HG02943 (cell line): ENCODE results near the gene SPINT2.
"Not testable (repeated sequence)": the region's sequence is repeated elsewhere in the genome, so short reads cannot be mapped to it uniquely, and the experiment has no call there.

Source experiments
- ATAC-seq: cut with Tn5 transposase; IDR thresholded peaks from one replicate; pipeline ENCODE4 v1.9.1; 2021; ENCODE audit warnings: mild to moderate bottlenecking, low read depth, moderate library complexity; ENCODE audit not compliant: unreplicated experiment

Gene SPINT2, protein sequence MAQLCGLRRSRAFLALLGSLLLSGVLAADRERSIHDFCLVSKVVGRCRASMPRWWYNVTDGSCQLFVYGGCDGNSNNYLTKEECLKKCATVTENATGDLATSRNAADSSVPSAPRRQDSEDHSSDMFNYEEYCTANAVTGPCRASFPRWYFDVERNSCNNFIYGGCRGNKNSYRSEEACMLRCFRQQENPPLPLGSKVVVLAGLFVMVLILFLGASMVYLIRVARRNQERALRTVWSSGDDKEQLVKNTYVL

DNA sequence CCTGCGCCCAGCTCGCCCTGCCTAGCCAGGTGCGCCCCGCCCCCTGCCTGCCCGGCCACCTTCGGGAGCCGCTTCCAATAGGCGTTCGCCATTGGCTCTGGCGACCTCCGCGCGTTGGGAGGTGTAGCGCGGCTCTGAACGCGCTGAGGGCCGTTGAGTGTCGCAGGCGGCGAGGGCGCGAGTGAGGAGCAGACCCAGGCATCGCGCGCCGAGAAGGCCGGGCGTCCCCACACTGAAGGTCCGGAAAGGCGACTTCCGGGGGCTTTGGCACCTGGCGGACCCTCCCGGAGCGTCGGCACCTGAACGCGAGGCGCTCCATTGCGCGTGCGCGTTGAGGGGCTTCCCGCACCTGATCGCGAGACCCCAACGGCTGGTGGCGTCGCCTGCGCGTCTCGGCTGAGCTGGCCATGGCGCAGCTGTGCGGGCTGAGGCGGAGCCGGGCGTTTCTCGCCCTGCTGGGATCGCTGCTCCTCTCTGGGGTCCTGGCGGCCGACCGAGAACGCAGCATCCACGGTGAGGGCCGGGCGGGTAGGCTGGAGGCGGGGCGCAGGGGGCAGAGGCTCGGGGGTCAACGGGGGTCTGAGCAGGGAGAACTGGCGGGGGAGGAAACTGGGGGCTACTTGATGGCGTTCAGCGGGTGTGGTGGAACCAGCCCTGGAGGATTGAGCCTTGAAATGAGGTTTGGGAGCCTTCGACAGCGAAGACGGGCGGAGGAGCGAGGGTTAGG is at the start of gene SPINT2:
Gene SPINT2 (plus strand): TSS at position 88 of the 727 bp plus-strand sequence. CDS start 320 bp downstream, at position 408.
- ATAC-seq: no peak

DNA sequence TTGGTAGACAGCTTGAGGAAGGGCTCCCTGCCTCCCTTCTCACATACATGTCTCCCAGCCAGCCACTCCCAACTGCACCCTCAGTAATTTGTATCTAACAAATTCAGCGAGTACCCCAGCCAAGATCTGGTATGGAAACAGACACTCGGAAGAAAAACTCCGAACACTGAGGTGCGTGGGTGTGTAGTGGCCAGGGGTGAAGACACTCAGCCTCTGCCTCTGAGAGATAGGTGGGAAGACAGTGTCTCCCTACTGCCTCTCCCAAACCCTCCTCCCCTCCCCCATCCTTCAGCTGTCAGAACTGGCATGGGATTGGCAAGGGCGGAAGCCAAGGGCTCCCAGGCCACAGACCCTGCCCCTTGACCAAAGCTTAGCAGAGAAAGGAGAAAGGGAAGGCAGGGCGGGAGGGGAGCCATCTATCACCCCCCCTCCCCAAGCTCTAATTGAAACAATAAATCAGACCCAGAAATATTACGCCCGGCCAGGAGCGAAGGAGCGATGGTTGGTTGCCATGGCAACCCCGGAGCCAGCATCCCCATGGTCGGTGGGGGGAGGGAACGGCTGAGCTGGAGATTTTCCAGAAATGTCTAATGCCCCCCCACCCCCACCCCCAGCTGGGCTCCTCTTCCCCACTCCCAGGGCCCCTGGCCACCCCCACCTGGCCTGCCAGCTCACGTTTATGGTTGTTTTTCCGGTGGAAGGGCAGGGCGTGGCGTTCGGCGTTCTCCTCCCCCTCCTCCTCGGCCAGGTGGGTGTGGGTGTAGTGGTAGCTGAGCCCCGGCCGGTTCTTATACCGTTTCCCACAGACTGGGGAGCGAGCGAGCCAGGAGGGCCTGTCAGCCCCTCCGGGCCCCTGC is 47.4 kb upstream of the SPINT2 start:
- no peak for ATAC-seq

DNA sequence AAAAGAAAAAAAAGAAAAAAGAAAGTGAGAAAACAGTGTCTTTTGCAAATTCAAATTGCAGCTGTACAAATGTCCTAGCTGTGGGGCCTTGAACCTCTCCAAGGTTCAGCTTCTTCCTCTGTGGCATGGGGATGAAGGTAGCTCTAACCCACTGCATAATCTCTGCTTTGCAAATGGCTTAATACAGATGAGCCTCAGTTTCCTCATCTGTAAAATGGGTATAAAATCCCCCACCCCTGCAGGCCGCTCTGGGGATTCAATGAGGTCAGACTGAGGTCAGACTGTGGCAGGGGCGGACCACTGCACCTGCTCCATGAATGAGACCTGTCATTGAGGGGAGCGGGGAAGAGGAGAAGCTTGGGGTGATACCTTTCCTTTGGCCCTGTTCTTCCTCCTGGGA is 46.2 kb upstream of the SPINT2 start:
- ATAC-seq: no peak

DNA sequence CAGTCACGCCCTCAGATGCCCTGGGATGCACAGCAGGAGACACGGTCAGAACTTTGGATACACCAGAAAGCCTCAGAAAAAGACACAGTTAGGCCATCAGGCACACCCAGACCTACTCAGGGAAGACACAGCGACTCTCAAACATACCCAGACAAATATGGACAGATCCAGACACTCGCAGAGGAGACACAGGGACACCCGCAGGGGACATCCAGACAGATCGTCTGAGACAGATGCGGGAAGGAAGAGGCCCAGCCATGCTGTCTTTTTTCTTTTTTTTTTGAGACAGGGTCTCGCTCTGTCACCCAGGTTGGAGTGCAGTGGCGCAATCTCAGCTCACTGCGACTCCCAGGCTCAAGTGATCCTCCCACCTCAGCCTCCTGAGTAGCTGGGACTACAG is 45.2 kb upstream of the SPINT2 start:
- no peak for ATAC-seq

DNA sequence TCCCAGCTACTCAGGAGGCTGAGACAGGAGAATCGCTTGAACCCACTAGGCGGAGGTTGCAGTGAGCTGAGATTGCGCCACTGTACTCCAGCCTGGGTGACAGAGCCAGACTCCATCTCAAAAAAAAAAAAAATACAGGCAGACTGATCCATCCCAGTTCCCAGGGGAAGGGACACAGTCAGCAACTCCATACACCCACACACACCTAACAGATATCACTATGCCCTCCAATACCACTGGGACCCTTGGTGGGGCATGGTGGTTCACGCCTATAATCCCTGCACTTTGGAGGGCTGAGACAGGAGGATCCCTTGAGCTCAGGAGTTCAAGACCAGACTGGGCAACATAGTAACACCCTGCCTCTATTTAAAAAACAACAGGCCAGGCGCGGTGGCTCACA is 43.0 kb upstream of the SPINT2 start:
- no peak for ATAC-seq

DNA sequence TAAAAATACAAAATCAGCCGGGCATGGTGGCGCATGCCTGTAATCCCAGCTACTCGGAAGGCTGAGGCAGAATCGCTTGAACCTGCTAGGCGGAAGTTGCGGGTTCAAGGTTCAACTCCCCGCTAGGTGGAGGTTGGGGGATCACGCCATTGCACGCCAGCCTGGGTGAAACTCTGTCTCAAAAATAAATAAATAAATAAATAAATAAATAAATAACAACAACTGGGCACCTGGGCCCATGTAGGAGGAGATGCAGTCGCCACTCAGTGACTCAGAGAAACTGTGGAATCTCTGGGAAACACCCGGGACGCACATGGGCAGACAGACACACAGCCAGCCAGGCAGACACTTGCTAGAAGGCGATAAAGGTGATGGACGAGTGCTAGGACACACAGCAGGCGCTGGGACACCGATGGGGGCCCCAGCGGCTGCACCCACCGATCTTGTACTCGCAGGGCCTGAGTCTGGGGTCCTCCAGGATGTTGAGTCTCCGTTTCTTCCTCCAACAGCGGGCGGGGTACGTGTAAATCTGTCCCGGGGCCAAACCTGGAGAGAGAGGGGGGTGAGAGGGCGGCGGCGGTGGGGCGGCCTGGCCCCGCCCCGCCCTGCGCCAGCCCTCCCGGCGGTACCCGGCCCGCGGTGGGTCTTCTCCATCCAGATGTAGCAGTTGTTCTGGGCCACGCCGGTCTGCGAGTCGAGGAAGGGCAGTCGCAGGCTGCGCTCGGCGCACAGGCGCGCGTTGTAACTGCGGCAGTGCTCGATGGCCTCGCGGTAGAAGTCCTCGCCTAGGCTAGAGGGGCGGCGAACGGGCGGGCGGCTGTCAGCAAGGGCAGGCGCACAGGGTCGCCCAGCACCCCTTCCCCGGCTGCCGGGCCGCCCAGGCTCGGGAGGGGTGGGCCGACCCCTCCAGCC is 42.2 kb upstream of the SPINT2 start:
- no peak for ATAC-seq

DNA sequence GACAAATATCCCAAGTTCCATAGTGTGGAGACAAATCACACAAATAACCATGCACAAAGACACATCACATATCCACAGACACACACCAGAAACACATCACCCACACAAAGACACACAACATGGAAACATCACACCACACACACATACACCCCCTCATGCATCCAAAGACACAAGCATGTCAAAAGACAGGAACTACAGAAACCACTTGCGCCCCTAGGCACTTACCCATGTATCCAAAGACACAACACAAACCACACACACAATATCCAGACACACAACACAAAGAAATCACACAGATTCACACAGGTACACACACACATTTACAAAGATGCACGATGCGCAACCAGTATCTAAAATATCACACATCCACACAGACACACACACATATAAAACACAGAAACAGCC is 41.3 kb upstream of the SPINT2 start:
- ATAC-seq: no peak

DNA sequence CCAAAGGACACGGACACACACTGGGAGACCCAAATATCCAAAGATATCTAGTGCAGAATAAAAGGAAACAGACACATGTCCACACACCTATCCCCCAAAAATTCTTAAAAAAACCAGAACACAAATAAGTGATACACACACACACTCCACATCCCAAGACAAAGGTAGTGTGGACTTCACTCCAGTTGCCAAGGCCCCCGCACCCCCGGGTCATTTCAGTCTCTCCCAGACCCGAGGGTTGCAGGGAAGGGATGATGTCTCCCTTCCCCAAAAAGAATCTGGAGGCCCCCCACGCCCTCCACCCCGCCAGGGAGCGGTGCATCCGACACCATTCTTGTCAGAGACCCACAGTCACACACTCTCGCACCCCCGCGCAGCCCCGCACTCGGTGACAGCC is 40.8 kb upstream of the SPINT2 start:
- no peak for ATAC-seq

DNA sequence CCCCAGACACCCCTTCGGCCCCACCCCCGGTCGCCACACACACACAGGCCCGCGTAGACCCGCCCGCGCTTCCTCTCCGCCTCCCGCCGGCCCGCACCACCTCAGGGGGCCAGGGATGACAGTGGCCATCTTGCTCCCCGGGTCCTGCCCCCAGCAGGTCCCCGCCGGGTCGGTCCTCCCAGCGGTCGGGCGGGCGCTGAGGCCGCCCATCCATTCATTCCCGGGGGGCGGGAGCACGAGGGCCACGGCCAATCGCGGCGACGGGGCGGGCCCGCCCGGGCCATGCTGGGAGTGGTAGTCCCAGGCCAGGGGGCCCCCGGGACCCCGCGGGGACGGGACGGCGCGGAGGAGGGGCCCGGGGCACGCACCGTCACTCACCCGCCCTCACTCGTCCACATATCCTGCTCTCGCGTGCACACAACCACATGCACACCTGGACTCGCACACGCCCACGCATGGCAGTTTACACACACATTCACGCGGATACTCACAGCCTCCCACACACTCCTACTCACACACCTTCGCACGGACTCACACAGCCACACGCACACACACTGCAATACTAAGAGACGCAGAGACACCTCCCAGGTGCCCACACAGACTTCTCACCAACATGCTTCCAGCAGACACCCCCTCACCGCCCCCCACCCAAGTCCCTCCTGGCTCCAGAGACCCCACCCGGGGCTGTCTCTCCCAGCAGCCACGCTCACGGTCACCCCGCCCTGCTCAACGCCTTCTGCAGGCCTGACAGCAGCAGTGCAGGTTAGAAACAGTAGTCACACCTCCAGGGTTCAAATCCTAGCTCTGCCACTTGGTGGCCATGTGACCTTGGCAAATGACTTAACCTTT is 40.1 kb upstream of the SPINT2 start, which contains the start of gene DPF1:
Gene DPF1 (minus strand): TSS at position 209 of the 849 bp plus-strand sequence. CDS start 80 bp downstream, at position 129.
- ATAC-seq: no peak

DNA sequence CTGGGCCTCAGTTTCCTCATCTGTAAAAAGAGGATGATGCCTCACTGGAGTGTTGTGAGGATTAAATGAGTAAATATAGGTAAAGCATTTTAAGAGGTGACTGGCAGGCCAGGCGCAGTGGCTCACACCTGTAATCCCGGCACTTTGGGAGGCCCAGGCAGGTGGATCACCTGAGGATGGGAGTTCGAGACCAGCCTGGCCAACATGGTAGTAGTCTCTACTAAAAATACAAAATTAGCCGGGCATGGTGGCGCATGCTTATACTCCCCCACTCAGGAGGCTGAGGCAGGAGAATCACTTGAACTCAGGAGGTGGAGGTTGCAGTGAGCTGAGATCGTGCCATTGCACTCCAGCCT is 39.5 kb upstream of the SPINT2 start:
- ATAC-seq: not testable (repeated sequence)

DNA sequence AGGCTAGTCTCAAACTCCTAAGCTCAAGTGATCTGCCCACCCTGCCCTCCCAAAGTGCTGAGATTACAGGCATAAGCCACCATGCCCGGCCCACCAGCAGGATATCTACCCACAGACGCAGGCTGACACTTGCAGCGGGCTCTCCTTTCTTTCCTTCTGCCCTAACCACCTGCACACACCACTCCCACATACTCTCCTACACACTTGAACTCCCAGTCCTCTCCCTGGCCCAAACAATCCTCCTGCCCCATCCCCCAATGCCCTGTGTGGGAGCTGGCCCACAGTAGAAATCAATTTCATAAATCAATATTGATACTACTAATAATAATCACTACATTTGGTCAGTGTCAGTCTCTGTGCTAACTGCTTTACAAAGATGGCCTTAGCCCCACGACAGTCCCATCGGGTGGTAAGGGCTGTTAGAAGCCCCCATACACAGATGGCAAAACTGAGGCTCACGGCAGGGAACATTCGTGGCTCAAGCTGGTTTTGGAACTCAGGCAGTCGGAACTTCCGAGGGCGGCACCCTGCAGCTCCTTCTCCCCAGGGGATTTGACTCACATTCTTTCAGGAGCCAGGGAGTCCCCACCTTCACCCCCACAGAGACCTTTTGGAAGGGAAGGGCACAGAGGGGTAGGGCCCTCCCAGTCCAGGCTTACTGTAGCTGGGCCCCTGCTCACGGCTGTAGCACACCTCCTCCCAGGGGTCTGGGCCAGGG is 36.9 kb upstream of the SPINT2 start:
- ATAC-seq: no peak

DNA sequence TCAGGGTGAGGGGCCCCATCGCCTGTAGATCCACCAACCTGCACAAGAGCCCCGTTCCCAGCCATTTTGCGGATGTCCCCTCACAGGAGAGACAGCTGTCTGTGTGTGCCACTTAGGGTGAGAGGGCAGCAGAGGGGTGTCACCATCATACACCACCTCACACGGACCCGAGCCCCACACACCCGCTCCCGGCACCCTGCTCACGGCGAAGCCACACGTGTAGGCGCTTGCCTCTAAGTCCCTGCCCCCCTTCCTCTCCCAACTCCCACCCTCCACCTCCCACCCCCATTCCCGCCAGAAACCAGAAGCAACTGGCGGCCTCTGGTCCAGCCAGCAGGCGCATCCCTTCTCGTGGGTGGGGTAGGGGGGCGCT is 36.4 kb upstream of the SPINT2 start:
- ATAC-seq: no peak

DNA sequence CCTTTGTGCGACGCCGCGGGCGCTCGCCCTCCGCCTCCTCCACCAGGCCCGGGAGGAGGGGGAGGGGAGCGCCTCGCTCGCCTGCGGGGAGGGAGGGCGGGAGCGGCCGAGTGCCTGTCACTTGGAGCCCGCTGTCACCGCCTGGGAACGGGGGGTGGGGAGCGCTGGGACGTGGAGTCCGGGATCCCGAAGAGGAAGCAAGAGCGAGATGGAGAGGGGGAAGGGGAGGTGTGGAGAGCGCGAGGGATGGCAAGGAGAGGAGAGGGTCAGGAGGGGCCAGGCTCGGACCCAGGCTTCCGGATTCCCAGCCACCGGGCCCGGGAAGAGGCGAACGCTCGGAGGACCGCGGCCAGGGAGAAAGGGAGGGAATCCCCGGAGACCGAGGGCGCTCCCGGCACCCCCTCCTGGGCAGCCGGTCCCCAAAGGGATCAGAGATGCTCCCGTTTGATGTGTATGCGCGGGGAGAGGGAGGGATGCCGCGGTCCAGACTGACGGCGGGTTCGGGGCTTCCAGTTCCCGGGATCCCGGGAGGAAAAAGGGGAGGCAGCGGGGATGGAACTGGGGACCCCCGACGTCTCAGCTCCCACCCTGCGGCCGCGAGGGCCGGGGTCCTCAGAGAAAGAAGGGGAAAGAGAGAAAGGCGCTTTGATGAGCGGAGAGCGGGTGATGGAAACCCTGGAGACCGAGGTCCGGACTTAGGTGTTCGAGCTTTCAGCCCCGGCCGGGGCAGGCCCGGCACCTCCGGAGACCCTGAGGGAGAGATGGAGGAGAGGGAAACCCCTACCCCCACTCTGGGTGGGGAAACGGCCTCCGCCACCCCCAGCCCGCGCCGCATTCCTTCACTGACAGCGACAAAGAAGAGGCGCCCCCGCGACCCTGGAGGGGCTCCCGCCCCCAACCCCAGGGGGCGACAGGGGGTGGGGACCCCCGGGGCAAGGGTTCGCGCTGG is 35.6 kb upstream of the SPINT2 start:
- ATAC-seq: no peak

DNA sequence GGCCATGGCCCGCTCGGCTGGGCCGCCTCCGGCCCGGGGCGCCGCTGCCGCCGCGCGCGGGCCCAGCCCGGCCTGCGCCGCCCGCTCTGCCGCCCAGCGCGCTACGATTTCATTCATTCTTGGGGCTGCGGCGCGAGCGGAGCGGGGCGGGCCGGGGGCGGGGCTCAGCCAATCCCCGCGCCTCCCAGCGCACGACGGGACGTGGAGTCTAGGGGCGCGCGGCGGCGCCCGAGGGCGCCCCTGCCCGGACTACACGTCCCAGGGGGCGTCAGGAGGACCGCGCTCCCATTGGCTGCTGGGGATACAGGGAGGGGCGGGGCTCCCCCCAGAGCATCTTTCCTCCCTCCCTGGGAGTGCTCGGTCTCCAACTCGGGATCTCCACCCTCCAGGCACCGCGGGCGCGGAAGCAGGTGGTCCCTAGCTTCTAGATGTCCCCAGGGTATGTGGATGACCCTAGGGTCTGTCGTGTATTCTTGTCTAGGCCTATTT is 34.7 kb upstream of the SPINT2 start:
- ATAC-seq: no peak

DNA sequence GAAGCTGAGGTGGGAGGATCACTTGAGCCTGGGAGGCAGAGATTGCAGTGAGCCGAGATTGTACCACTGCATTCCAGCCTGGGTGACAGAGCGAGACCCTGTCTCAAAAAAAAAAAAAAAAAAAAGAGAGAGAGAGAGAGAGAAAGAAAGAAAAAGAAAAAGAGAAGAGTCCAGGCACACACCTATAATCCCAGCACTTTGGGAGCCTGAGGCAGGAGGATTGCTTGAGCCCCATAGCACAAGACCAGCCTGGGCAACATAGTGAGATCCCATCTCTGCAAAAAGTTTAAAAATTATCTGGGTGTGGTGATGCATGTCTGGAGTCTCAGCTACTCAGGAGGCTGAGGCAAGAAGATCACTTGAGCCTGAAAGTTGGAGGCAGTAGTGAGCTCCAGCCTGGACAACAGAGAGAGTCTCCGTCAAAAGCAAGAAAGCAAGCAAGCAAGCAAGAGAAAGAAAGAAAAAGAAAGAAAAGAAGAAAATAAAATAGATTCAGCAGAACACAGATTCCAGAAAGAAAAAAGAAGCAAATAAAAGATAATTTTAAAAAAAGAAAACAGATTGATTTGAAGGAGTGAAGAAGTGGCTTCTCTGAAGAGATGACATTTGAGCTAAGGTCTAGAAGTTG is 33.8 kb upstream of the SPINT2 start:
- ATAC-seq: not testable (repeated sequence)

DNA sequence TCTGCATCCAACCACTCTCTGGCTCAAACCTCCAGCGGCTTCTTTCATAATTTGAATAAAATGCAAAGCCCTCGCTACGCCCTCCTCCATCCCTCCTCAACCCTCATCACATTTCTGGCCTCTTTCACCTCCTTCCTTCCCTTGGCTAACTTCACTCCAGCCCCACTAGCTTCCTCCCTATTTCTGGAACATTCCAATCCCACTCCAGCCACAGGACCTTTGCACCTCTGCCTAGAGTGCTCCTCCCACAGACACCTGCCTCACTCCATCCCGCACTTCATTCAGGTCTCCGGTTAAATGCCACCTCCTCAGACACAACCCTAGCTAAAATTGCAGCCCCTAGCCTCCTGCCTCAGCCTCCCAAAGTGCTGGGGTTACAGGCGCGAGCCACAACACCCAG is 32.5 kb upstream of the SPINT2 start:
- no peak for ATAC-seq

DNA sequence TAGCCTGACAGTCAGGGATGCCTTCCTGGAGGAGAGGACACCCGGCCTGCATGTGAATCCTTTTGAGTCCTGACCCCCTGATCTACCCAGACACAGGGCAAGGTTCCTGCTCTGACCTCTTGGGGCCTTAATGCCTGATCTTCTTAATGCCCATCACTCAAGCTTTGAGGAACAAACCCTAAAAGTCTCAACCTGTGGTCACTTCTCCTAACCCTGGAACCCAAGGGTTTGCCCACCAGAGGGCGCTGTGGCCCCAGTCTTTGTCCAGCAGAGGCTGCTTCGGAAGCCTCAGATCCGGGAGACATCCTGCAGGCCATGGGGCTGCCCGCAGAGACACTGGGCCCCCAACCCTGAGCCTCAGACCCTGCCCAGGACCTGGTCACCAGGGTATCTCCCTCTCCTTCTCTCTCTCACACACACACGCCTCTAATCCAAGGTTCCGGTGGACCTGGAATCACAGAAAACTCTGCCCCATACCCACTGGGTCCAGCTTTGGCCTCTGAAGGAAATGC is 30.6 kb upstream of the SPINT2 start:
- no peak for ATAC-seq
